Lung microvascular endothelial cell (primary cell): Measurements from ENCODE around the gene CCDC159. TPM values are rescaled to one million over a fixed set of nuclear protein-coding genes. Genes with fewer than 3 reads are reported as not detected.

Experiments
- DNase-seq, 2 donors: peaks; one replicate each; pipeline versions ENCODE4 v3.0.0 to v3.0.0-alpha.2; 2010; ENCODE audit warnings: low read depth in 2 of 2
- total RNA-seq: library from RNA; depleted of rRNA; stranded (reverse); fragments of >200 nt; gene quantifications from 2 replicates; pipeline ENCODE4 v1.2.1, GENCODE V29; 2014

Gene CCDC159
- total RNA-seq, 1 donor from 2014 or later = 6.2 TPM

- no peak for DNase-seq
These were observed 44.0 kb downstream of the CCDC159 start for GRCh38 chr19:11390359-11390758.

DNA sequence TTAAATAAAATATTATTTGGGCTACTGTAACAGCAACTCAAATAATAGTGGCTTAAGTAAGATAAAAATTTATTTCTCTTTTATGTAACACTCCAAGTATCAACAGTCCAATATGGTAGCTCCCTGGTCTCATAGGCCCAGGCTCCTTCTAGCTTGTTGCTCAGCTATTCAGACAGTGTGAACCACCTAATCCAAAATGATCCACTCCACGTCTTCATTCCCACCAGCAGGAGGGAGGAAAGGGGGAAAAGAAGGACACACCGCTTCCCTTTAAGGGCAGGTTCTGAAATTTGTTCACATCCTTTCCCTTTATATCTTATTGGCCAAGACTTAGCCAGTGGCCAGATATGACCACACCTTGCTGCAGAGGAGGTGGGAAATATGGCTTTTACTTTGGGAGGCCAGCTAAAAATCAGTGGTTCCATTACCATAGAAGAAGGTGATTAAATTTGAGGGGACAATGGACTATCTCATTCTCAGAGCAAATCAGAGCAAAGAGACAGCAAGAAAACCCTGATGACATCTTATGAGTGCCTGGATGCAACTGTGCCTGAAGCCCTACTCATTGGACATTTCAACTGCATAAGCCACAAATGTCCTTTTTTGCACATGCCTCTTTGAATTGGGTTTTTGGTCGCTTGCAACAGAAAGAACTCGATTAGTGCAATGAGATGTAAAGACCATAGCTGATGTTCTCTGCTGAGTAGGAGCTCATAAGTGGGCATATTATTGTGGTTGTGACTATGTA lies 44.8 kb downstream of the CCDC159 start:
- no peak for DNase-seq

DNA sequence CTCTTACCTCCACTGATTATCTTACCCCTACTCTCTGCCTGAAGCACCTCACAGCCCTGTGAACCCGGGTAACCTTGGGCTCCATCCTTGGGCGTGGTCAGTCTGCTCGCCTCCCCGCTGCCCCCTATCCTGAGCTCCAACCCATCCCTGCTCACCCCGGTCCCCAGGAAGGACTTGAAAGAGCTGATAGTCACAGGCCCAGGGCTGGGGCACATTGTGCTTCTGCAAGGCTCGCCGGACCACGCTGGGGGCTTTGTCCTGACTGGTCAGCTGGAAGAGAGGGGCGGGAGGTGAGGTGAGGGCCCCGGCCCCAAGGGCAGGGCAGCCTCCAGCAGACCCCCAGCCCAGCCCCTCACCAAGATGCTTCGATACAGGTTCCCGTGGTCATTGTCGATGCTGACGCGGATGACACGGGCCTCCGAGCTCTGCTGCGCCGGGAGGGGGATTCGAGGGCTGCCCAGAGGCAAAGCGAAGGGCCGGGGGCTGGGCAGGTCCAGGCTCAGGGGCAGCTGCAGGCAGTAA lies 50.8 kb downstream of the CCDC159 start:
- no peak for DNase-seq

DNA sequence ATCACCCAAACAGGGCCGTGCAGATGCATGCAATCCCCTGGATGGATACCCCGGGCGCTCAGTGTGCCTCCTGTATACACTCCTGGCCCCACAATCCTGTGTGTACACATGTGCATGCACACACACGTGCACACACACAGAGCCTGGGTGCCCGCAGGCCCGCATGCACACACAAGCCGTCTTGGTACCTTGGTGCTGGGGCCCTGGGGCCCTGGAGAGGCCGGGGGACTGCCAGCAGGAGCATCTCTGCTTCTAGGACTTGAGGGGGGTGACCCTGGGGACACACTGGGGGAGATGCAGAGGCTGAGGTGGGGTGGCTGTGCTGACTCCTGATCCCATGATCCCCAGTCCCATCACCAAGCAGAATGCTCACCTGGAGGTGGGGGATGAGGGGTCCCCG lies 53.3 kb downstream of the CCDC159 start:
- DNase-seq = no peak

GRCh38 chr19:11400798-11401197 lies 54.5 kb downstream of the CCDC159 start:
- DNase-seq = no peak

DNA sequence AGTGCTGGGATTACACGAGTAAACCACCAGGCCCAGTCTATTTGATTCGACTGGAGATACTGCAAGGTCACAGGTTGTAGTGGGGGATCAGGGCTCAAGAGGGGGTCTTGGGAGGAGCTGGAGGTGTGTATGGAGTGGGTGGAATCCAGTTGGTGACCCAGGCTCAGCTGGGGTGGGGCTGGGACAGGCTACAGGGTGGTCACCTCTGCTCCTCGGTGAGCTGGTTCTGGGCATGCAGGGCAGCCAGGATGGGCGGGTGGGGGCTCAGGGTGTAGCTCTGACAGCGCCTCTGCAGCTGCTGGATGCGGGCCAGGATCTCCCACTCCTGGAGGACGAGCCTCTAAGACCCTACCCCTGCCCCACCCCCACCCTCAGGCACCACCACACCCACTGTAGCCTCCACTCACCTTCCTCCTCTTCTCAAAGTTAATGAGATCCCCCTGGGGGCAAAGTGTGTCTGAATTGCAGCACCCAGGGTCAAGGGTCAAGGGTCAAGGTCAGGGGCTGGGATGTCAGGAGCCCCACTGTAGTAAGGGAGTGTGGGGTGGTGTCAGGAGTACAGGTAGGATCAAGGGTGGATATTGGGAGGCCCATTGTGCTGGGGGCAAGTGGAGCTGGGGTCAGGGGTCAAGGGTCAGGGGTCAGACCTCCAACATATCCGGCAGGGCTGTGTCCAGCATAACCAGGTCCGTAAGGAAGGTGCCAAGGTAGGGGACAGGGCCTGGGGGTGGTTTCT lies 55.7 kb downstream of the CCDC159 start:
- DNase-seq = no peak

Other genes with a start within 250 kb of the CCDC159 start
- gene SPC24, start 190.7 kb upstream of the CCDC159 start, total RNA-seq = 14.3 and 35.7 TPM in 2 replicates
- gene KANK2, start 149.0 kb upstream of the CCDC159 start, total RNA-seq = 39.0 and 110 TPM in 2 replicates
- not detected in 2 replicates for gene ANGPTL8, start 106.9 kb upstream of the CCDC159 start, total RNA-seq
- 46.0 and 46.4 TPM in 2 replicates for gene DOCK6, start 84.0 kb upstream of the CCDC159 start, total RNA-seq
- not detected in 2 replicates for gene TSPAN16, start 50.4 kb upstream of the CCDC159 start, total RNA-seq
- gene RAB3D, start 6.9 kb upstream of the CCDC159 start, total RNA-seq = 29.0 and 31.5 TPM in 2 replicates
- gene TMEM205, start 251 bp upstream of the CCDC159 start, total RNA-seq = 83.7 and 105 TPM in 2 replicates
- gene PLPPR2, start 8.9 kb downstream of the CCDC159 start, total RNA-seq = 6.5 and 6.9 TPM in 2 replicates
- 0.65 and 1.2 TPM in 2 replicates for gene SWSAP1, start 28.1 kb downstream of the CCDC159 start, total RNA-seq
- 5.0 and 5.8 TPM in 2 replicates for gene EPOR, start 37.8 kb downstream of the CCDC159 start, total RNA-seq
- 0.22 and 1.8 TPM in 2 replicates for gene RGL3, start 72.8 kb downstream of the CCDC159 start, total RNA-seq
- under 0.01 TPM in 1 of 2 replicates, not detected in the other for gene ODAD3, start 88.6 kb downstream of the CCDC159 start, total RNA-seq
- gene PRKCSH, start 89.1 kb downstream of the CCDC159 start, total RNA-seq = 103 and 132 TPM in 2 replicates
- not detected in 2 replicates for gene ELAVL3, start 134.5 kb downstream of the CCDC159 start, total RNA-seq
- gene ZNF653, start 159.3 kb downstream of the CCDC159 start, total RNA-seq = 5.2 and 7.5 TPM in 2 replicates
- gene ECSIT, start 182.6 kb downstream of the CCDC159 start, total RNA-seq = 21.4 and 23.8 TPM in 2 replicates
- gene CNN1, start 192.3 kb downstream of the CCDC159 start, total RNA-seq = 0.20 and 0.22 TPM in 2 replicates
- 19.2 and 27.2 TPM in 2 replicates for gene ELOF1, start 212.7 kb downstream of the CCDC159 start, total RNA-seq
- under 0.01 and 0.60 TPM in 2 replicates for gene ACP5, start 231.1 kb downstream of the CCDC159 start, total RNA-seq